ENCODE results near the gene DAP3.
A peak's percentile ranks its signal among the peaks of the same experiment; 100 is the strongest.

DAP3 gene

DNA sequence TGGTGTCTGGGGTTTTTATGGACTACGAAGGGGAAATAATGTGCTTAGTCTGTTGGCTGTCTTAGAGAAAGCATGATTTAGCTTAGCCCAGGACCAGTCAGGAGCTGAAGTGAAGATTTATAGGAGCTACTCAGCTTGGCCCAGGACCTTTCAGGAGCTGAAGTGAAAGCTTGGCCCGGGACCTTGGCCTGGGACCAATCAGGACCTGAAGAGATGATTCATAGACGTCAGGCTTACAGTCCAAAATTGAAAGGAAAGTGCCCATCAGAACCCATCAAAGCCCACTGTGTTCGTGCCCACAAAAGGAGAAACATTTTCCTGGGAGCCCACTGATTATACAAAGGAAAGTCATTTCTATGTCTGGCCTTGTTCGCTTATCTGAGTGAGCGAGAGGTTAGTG, 43.2 kb upstream of the DAP3 start:
- Histone ChIP-seq H3K4me3 (ENCODE audit: low read length) (no peak overlapping the region), H3K9ac (ENCODE audit: low read length) (no peak overlapping the region), H2AK5ac (ENCODE audit: low read length) (no peak overlapping the region), H3K27ac (ENCODE audit: low read depth, low read length) (no peak overlapping the region), H3K36me3 (ENCODE audit: control insufficient read depth, insufficient read depth, low read length) (no peaks in the 10 kb centered on the region), H2BK5ac (ENCODE audit: low read length) (no peak overlapping the region), H3K4me1 (ENCODE audit: control insufficient read depth, low read depth, low read length) (no peaks in the 10 kb centered on the region), H2BK120ac (ENCODE audit: low read depth, low read length) (no peak overlapping the region), H4K5ac (ENCODE audit: low read length) (no peak overlapping the region), H2BK15ac (replicated peaks; ENCODE audit: low read depth) (no peak overlapping the region), H3K18ac (ENCODE audit: low read length) (no peak overlapping the region), H3K79me2 (ENCODE audit: control insufficient read depth, insufficient read depth, low read length) (no peaks in the 10 kb centered on the region), H3K79me1 (ENCODE audit: low read length) (no peaks in the 10 kb centered on the region), H3K23ac (ENCODE audit: low read length) (no peak overlapping the region), H3K4ac (ENCODE audit: low read depth, low read length) (no peak overlapping the region), H3K56ac (ENCODE audit: low read length) (no peak overlapping the region), H3K4me2 (ENCODE audit: low read length) (no peak overlapping the region), H3K27me3 (ENCODE audit: insufficient read depth, low read length, poor library complexity) (no peaks in the 10 kb centered on the region), H4K8ac (ENCODE audit: low read depth, low read length) (no peak overlapping the region)
- no CpG with 5 or more reads among the region's 6 CpGs for WGBS (ENCODE audit: extremely low coverage, insufficient coverage, low lambda C conversion rate)
- DNase-seq, result no peak

DNA sequence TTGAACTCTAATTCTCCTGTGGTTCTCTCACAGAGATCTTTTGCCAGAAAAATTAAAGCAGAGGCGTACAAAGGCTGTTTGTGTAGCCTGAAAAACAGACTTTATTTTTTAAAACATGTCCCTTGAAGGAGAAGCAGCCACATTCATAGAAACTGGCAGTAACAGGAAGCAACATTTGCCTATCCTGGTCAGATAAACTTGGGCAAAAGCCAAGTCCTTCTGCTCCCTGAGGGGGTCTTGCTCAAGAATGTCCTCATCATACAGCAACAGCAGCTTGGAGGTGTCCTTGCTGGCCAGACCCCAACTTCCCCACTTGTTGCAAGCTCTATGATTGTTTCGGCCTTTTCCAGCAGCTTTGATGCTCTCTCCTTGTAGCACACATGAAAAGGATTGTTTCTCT, 42.6 kb upstream of the DAP3 start:
- Histone ChIP-seq H2BK15ac (replicated peaks; ENCODE audit: low read depth) (no peak overlapping the region), H3K4me1 (ENCODE audit: control insufficient read depth, low read depth, low read length) (no peaks in the 10 kb centered on the region), H4K5ac (ENCODE audit: low read length) (no peak overlapping the region), H3K9ac (ENCODE audit: low read length) (no peak overlapping the region), H2AK5ac (ENCODE audit: low read length) (no peak overlapping the region), H3K4me3 (ENCODE audit: low read length) (no peak overlapping the region), H3K56ac (ENCODE audit: low read length) (no peak overlapping the region), H3K23ac (ENCODE audit: low read length) (no peak overlapping the region), H3K36me3 (ENCODE audit: control insufficient read depth, insufficient read depth, low read length) (no peaks in the 10 kb centered on the region), H3K27me3 (ENCODE audit: insufficient read depth, low read length, poor library complexity) (no peaks in the 10 kb centered on the region), H2BK120ac (ENCODE audit: low read depth, low read length) (no peak overlapping the region), H3K4ac (ENCODE audit: low read depth, low read length) (no peak overlapping the region), H3K4me2 (ENCODE audit: low read length) (no peak overlapping the region), H3K18ac (ENCODE audit: low read length) (no peak overlapping the region), H3K79me1 (ENCODE audit: low read length) (no peaks in the 10 kb centered on the region), H3K79me2 (ENCODE audit: control insufficient read depth, insufficient read depth, low read length) (no peaks in the 10 kb centered on the region), H4K8ac (ENCODE audit: low read depth, low read length) (no peak overlapping the region), H3K27ac (ENCODE audit: low read depth, low read length) (no peak overlapping the region), H2BK5ac (ENCODE audit: low read length) (no peak overlapping the region)
- WGBS (ENCODE audit: extremely low coverage, insufficient coverage, low lambda C conversion rate), result no CpG with 5 or more reads among the region's 2 CpGs
- DNase-seq, result no peak

GRCh38 chr1:155648207-155649147, 40.4 kb upstream of the DAP3 start:
- DNase-seq, result peak; percentile 85
- no peak overlapping the region for H3K27ac ChIP-seq (ENCODE audit: low read depth, low read length)
- no peak overlapping the region for H2BK120ac ChIP-seq (ENCODE audit: low read depth, low read length)
- H3K23ac ChIP-seq (ENCODE audit: low read length), result no peak overlapping the region
- no peak overlapping the region for H2BK15ac ChIP-seq (replicated peaks; ENCODE audit: low read depth)
- H3K9ac ChIP-seq (ENCODE audit: low read length), result no peak overlapping the region
- H3K18ac ChIP-seq (ENCODE audit: low read length), result no peak overlapping the region
- no peak overlapping the region for H4K8ac ChIP-seq (ENCODE audit: low read depth, low read length)
- H3K27me3 ChIP-seq (ENCODE audit: insufficient read depth, low read length, poor library complexity), result no peaks in the 10 kb centered on the region
- H3K4me1 ChIP-seq (ENCODE audit: control insufficient read depth, low read depth, low read length), result no peaks in the 10 kb centered on the region
- H3K79me2 ChIP-seq (ENCODE audit: control insufficient read depth, insufficient read depth, low read length), result no peaks in the 10 kb centered on the region
- no peak overlapping the region for H2AK5ac ChIP-seq (ENCODE audit: low read length)
- H3K79me1 ChIP-seq (ENCODE audit: low read length), result no peaks in the 10 kb centered on the region
- no peak overlapping the region for H3K4me2 ChIP-seq (ENCODE audit: low read length)
- H3K56ac ChIP-seq (ENCODE audit: low read length), result no peak overlapping the region
- H4K5ac ChIP-seq (ENCODE audit: low read length), result no peak overlapping the region
- no CpG with 5 or more reads among the region's 11 CpGs for WGBS (ENCODE audit: extremely low coverage, insufficient coverage, low lambda C conversion rate)
- no peak overlapping the region for H2BK5ac ChIP-seq (ENCODE audit: low read length)
- no peak overlapping the region for H3K4ac ChIP-seq (ENCODE audit: low read depth, low read length)
- no peak overlapping the region for H3K4me3 ChIP-seq (ENCODE audit: low read length)
- no peaks in the 10 kb centered on the region for H3K36me3 ChIP-seq (ENCODE audit: control insufficient read depth, insufficient read depth, low read length)

DNA sequence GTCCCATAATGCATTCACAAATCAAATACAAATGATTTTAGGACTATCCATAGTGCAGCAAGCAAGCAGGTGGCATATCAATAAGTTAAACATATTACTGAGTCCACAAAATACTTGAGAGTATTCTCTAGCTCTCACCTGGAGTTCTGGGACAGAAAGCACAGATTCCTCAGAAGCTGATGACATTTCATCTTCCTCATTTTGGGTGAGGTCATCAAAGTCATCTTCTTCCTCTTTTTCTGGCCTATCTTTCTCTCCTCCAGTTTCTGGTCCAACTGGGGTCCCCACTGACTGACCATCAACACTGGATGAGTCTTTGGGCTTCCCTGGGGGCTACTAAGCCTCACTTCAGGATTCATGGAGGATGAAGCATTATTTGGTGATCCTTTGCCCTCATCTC, 39.2 kb upstream of the DAP3 start:
- Histone ChIP-seq H2BK120ac (ENCODE audit: low read depth, low read length) (no peak overlapping the region), H3K79me1 (ENCODE audit: low read length) (no peaks in the 10 kb centered on the region), H3K27me3 (ENCODE audit: insufficient read depth, low read length, poor library complexity) (no peaks in the 10 kb centered on the region), H2BK5ac (ENCODE audit: low read length) (no peak overlapping the region), H2AK5ac (ENCODE audit: low read length) (no peak overlapping the region), H2BK15ac (replicated peaks; ENCODE audit: low read depth) (no peak overlapping the region), H3K36me3 (ENCODE audit: control insufficient read depth, insufficient read depth, low read length) (no peaks in the 10 kb centered on the region), H3K18ac (ENCODE audit: low read length) (no peak overlapping the region), H3K4me3 (ENCODE audit: low read length) (no peak overlapping the region), H4K5ac (ENCODE audit: low read length) (no peak overlapping the region), H3K4ac (ENCODE audit: low read depth, low read length) (no peak overlapping the region), H3K79me2 (ENCODE audit: control insufficient read depth, insufficient read depth, low read length) (no peaks in the 10 kb centered on the region), H4K8ac (ENCODE audit: low read depth, low read length) (no peak overlapping the region), H3K56ac (ENCODE audit: low read length) (no peak overlapping the region), H3K9ac (ENCODE audit: low read length) (no peak overlapping the region), H3K4me2 (ENCODE audit: low read length) (no peak overlapping the region), H3K4me1 (ENCODE audit: control insufficient read depth, low read depth, low read length) (no peaks in the 10 kb centered on the region), H3K23ac (ENCODE audit: low read length) (no peak overlapping the region), H3K27ac (ENCODE audit: low read depth, low read length) (no peak overlapping the region)
- no peak for DNase-seq

GRCh38 chr1:155650231-155650757, 38.6 kb upstream of the DAP3 start:
- no peak overlapping the region for H2BK120ac ChIP-seq (ENCODE audit: low read depth, low read length)
- no CpG with 5 or more reads among the region's 7 CpGs for WGBS (ENCODE audit: extremely low coverage, insufficient coverage, low lambda C conversion rate)
- no peak overlapping the region for H2BK5ac ChIP-seq (ENCODE audit: low read length)
- H3K4me2 ChIP-seq (ENCODE audit: low read length), result no peak overlapping the region
- H4K8ac ChIP-seq (ENCODE audit: low read depth, low read length), result no peak overlapping the region
- no peaks in the 10 kb centered on the region for H3K79me2 ChIP-seq (ENCODE audit: control insufficient read depth, insufficient read depth, low read length)
- H3K56ac ChIP-seq (ENCODE audit: low read length), result no peak overlapping the region
- H3K79me1 ChIP-seq (ENCODE audit: low read length), result no peaks in the 10 kb centered on the region
- H3K9ac ChIP-seq (ENCODE audit: low read length), result no peak overlapping the region
- no peak overlapping the region for H3K23ac ChIP-seq (ENCODE audit: low read length)
- H3K18ac ChIP-seq (ENCODE audit: low read length), result no peak overlapping the region
- H2BK15ac ChIP-seq (replicated peaks; ENCODE audit: low read depth), result no peak overlapping the region
- no peak overlapping the region for H2AK5ac ChIP-seq (ENCODE audit: low read length)
- DNase-seq, result no peak
- no peaks in the 10 kb centered on the region for H3K27me3 ChIP-seq (ENCODE audit: insufficient read depth, low read length, poor library complexity)
- H3K4me3 ChIP-seq (ENCODE audit: low read length), result no peak overlapping the region
- H3K27ac ChIP-seq (ENCODE audit: low read depth, low read length), result no peak overlapping the region
- H3K4ac ChIP-seq (ENCODE audit: low read depth, low read length), result no peak overlapping the region
- no peaks in the 10 kb centered on the region for H3K36me3 ChIP-seq (ENCODE audit: control insufficient read depth, insufficient read depth, low read length)
- H3K4me1 ChIP-seq (ENCODE audit: control insufficient read depth, low read depth, low read length), result no peaks in the 10 kb centered on the region
- H4K5ac ChIP-seq (ENCODE audit: low read length), result no peak overlapping the region

All from mesendoderm (in vitro differentiated cells).